Measurements from ENCODE around the gene TVP23C. TPM values are rescaled to one million over a fixed set of nuclear protein-coding genes. Genes with fewer than 3 reads are reported as not detected.

TVP23C gene
- total and polyA plus RNA-seq, 2 of the 8 experiments (the other 6 are each of a cell fraction or from before 2014, with no cell fraction given) = 2.9 to 9.6 TPM

GRCh38 chr17:15507001-15507400, 56.3 kb downstream of the TVP23C start:
- Histone ChIP-seq H3K79me2 (ENCODE audit: control insufficient read depth in 1 of 2, insufficient read depth in 2 of 2, low read length in 2 of 2) (no peaks in the 10 kb centered on the region), H3K36me3 (ENCODE audit: control insufficient read depth in 2 of 4, insufficient read depth in 4 of 4, low read length in 3 of 4) (peaks cover 0 to 4% (median 0%) of the 10 kb centered on the region in 4 experiments; a peak in 1 of 8 replicates), H3K27me3 (replicated peaks in 1 of 4; ENCODE audit: control insufficient read depth in 3 of 4, extremely low read depth in 1 of 4, insufficient read depth in 3 of 4, low read length in 3 of 4) (no peaks in the 10 kb centered on the region), H3K79me1 (ENCODE audit: low read depth, low read length) (no peaks in the 10 kb centered on the region; the same call in 1 of the 2 replicates), H3K4me2 (ENCODE audit: insufficient read depth in 1 of 2, low read depth in 2 of 2, low read length in 2 of 2) (no peak overlapping the region), H2BK12ac (ENCODE audit: low read depth, low read length) (no peak overlapping the region), H3K9ac (replicated peaks in 1 of 4; ENCODE audit: extremely low read depth in 1 of 4, low read depth in 3 of 4, low read length in 3 of 4) (no peak overlapping the region), H4K8ac (ENCODE audit: extremely low read depth, insufficient read depth, low read length) (no peak overlapping the region), H3K14ac (ENCODE audit: insufficient read length) (no peak overlapping the region), H2BK5ac (ENCODE audit: low read depth, low read length) (no peak overlapping the region), H4K20me1 (replicated peaks in 1 of 2; ENCODE audit: control insufficient read depth in 1 of 2, insufficient read depth in 2 of 2, low read length in 2 of 2) (no peaks in the 10 kb centered on the region), H2BK20ac (ENCODE audit: low read length) (no peak overlapping the region), H3K18ac (ENCODE audit: extremely low read depth, low read length) (no peak overlapping the region), H2AFZ (ENCODE audit: low read length) (no peak overlapping the region), H3K4me1 (replicated peaks in 1 of 4; ENCODE audit: control insufficient read depth in 3 of 4, insufficient read depth in 4 of 4, low read length in 3 of 4) (peaks cover 0 to 5% (median 3%) of the 10 kb centered on the region in 4 experiments; a peak in 4 of 7 replicates), H2BK15ac (ENCODE audit: low read length) (no peak overlapping the region), H3K56ac (replicated peaks; ENCODE audit: insufficient read length, low read depth, low read length) (no peak overlapping the region), H3K9me3 (ENCODE audit: insufficient read depth in 2 of 2, low read depth in 1 of 2, low read length in 1 of 2) (no peaks in the 10 kb centered on the region), H3K23me2 (ENCODE audit: low read depth, low read length) (no peaks in the 10 kb centered on the region), H3K4ac (replicated peaks; ENCODE audit: insufficient read length, low read depth, low read length) (no peak overlapping the region), H3K27ac (ENCODE audit: low read depth, low read length) (no peak overlapping the region), H2BK120ac (replicated peaks; ENCODE audit: low read depth, low read length) (no peak overlapping the region), H4K91ac (replicated peaks; ENCODE audit: insufficient read length, low read length) (no peak overlapping the region), H2AK5ac (ENCODE audit: low read depth, low read length) (no peak overlapping the region), H4K5ac (ENCODE audit: insufficient read length, low read depth, low read length) (no peak overlapping the region), H3K23ac (ENCODE audit: insufficient read length) (no peak overlapping the region), H3K4me3 (ENCODE audit: extremely low read depth in 1 of 4, insufficient read depth in 2 of 4, low read depth in 3 of 4, low read length in 4 of 4) (no peak overlapping the region)
- FAIRE-seq (no peak), DNase-seq (ENCODE audit: low read depth in 1 of 2, low spot score in 2 of 2) (no peak)
- TF ChIP-seq ZNF274 (IDR thresholded peaks at IDR 0.05; ENCODE audit: borderline replicate concordance, extremely low read depth, low read length) (no peak), CBX5 (IDR thresholded peaks at IDR 0.05; ENCODE audit: low read depth, low read length) (no peak), POLR2A (IDR thresholded peaks at IDR 0.05; ENCODE audit: control extremely low read depth in 1 of 2, low read depth in 2 of 2, low read length in 2 of 2) (no peak), TEAD4 (IDR thresholded peaks at IDR 0.05; ENCODE audit: low read depth, low read length) (no peak), RNF2 (IDR thresholded peaks at IDR 0.05; ENCODE audit: borderline replicate concordance, low read depth, low read length, missing control alignments, poor library complexity, severe bottlenecking) (no peak), MAX (IDR thresholded peaks at IDR 0.05) (no peak)
- POLR2A ChIA-PET (ENCODE audit: partially characterized antibody) = no interaction called here
- WGBS, 2 experiments (ENCODE audit: extremely low coverage in 1 of 2, insufficient coverage in 1 of 2, insufficient read length in 1 of 2, insufficient replicate concordance in 2 of 2, low coverage in 1 of 2, low lambda C conversion rate in 2 of 2, missing lambda C conversion rate in 1 of 2) = 96% methylated on average over 9 of the region's 9 CpGs; no CpG with 5 or more reads in 1 of the 2 experiments
- CTCF ChIA-PET (ENCODE audit: partially characterized antibody) = interaction anchor here (0.8 to 1.6 kb wide), 4 partner anchors 70 to 259 kb away, joined by 3 to 5 read pairs (median 4); no protein-coding TSS in a partner anchor
